ENCODE data around the gene LIMD2.

LIMD2 gene

GRCh38 chr17:63718988-63719387, 19.1 kb upstream of the LIMD2 start:
- H3K4me3 ChIP-seq (replicated peaks; ENCODE audit: low read depth, low read length), result no peak overlapping the region
- DNase-seq (ENCODE audit: low read depth), result no peak
- TF ChIP-seq CTCF (IDR thresholded peaks at IDR 0.05; ENCODE audit: low read length, missing control alignments), result no peak

- TF ChIP-seq CTCF (IDR thresholded peaks at IDR 0.05; ENCODE audit: low read length, missing control alignments), result no peak
- H3K4me3 ChIP-seq (replicated peaks; ENCODE audit: low read depth, low read length), result no peak overlapping the region
- no peak for DNase-seq (ENCODE audit: low read depth)
Observed at GRCh38 chr17:63716426-63716825, 16.5 kb upstream of the LIMD2 start.

- no peak overlapping the region for H3K4me3 ChIP-seq (replicated peaks; ENCODE audit: low read depth, low read length)
- TF ChIP-seq CTCF (IDR thresholded peaks at IDR 0.05; ENCODE audit: low read length, missing control alignments), result no peak
- DNase-seq (ENCODE audit: low read depth), result peak; percentile 46
Observed at GRCh38 chr17:63714550-63715277, 14.8 kb upstream of the LIMD2 start.

- no peak overlapping the region for H3K4me3 ChIP-seq (replicated peaks; ENCODE audit: low read depth, low read length)
- DNase-seq (ENCODE audit: low read depth), result no peak
- TF ChIP-seq CTCF (IDR thresholded peaks at IDR 0.05; ENCODE audit: low read length, missing control alignments), result no peak
Observed at GRCh38 chr17:63709110-63709509, 9.2 kb upstream of the LIMD2 start.

- no peak for DNase-seq (ENCODE audit: low read depth)
- no peak for TF ChIP-seq CTCF (IDR thresholded peaks at IDR 0.05; ENCODE audit: low read length, missing control alignments)
Observed at GRCh38 chr17:63707151-63707550, 7.2 kb upstream of the LIMD2 start.

GRCh38 chr17:63706336-63707082, 6.6 kb upstream of the LIMD2 start:
- no peak for DNase-seq (ENCODE audit: low read depth)
- H3K4me3 ChIP-seq (replicated peaks; ENCODE audit: low read depth, low read length), result no peak overlapping the region
- TF ChIP-seq CTCF (IDR thresholded peaks at IDR 0.05; ENCODE audit: low read length, missing control alignments), result no peak

More at GRCh38 chr17:63707151-63707550, 7.2 kb upstream of the LIMD2 start:
- no peak overlapping the region for H3K4me3 ChIP-seq (replicated peaks; ENCODE audit: low read depth, low read length)
